ENCODE data around the gene RPRD1B. TPM values are rescaled to one million over a fixed set of nuclear protein-coding genes. Genes with fewer than 3 reads are reported as not detected.
A peak's percentile ranks its signal among the peaks of the same experiment; 100 is the strongest.

The RPRD1B gene
- polyA plus RNA-seq, 2 of the 4 experiments (the other 2 are of a cell fraction): 16.4 to 28.4 TPM

- no peak for ATAC-seq
- ChIA-PET POLR2A (no interaction called here), CTCF (interaction anchor here (1.8 to 2.1 kb wide), 2 partner anchors 8 to 186 kb away, joined by 6 to 15 read pairs; no protein-coding TSS in a partner anchor)
- Histone ChIP-seq H3K9me3 (no peaks in the 10 kb centered on the region), H3K4me3 (peak overlapping the region; percentile 88; the same call in 2 of the 3 replicates), H3K4me2 (peak overlapping the region; percentile 98), H3K27ac (no peak overlapping the region), H3K4me1 (peaks cover 25% of the 10 kb centered on the region; the same call in 2 of the 3 replicates)
- TF ChIP-seq PHF8 (IDR thresholded peaks at IDR 0.05; ENCODE audit: borderline replicate concordance, low read depth) (no peak), KDM5A (IDR thresholded peaks at IDR 0.05) (no peak), MAFK (IDR thresholded peaks at IDR 0.05; ENCODE audit: partially characterized antibody) (no peak), HOXA7 (CRISPR knock-in tag; IDR thresholded peaks at IDR 0.05) (no peak)
- 73% methylated on average over 6 of the region's 6 CpGs for WGBS (ENCODE audit: missing lambda C conversion rate)
- no peak for DNase-seq (ENCODE audit: low read depth in 1 of 2, low spot score in 1 of 2)
- FAIRE-seq: no peak
These were observed 1.4 kb downstream of the RPRD1B start for GRCh38 chr20:38034961-38035360.

GRCh38 chr20:38036366-38036765 lies 2.8 kb downstream of the RPRD1B start:
- FAIRE-seq: no peak
- DNase-seq (ENCODE audit: low read depth in 1 of 2, low spot score in 1 of 2): no peak
- ATAC-seq: no peak
- TF ChIP-seq JUNB (IDR thresholded peaks at IDR 0.05): no peak
- TF ChIP-seq, protein P1, sequence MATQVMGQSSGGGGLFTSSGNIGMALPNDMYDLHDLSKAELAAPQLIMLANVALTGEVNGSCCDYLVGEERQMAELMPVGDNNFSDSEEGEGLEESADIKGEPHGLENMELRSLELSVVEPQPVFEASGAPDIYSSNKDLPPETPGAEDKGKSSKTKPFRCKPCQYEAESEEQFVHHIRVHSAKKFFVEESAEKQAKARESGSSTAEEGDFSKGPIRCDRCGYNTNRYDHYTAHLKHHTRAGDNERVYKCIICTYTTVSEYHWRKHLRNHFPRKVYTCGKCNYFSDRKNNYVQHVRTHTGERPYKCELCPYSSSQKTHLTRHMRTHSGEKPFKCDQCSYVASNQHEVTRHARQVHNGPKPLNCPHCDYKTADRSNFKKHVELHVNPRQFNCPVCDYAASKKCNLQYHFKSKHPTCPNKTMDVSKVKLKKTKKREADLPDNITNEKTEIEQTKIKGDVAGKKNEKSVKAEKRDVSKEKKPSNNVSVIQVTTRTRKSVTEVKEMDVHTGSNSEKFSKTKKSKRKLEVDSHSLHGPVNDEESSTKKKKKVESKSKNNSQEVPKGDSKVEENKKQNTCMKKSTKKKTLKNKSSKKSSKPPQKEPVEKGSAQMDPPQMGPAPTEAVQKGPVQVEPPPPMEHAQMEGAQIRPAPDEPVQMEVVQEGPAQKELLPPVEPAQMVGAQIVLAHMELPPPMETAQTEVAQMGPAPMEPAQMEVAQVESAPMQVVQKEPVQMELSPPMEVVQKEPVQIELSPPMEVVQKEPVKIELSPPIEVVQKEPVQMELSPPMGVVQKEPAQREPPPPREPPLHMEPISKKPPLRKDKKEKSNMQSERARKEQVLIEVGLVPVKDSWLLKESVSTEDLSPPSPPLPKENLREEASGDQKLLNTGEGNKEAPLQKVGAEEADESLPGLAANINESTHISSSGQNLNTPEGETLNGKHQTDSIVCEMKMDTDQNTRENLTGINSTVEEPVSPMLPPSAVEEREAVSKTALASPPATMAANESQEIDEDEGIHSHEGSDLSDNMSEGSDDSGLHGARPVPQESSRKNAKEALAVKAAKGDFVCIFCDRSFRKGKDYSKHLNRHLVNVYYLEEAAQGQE (IDR thresholded peaks at IDR 0.05): no peak
- TF ChIP-seq TFCP2L1 (CRISPR knock-in tag; IDR thresholded peaks at IDR 0.05): no peak
- no peak for TF ChIP-seq NFE2L2 (conservative IDR thresholded peaks at IDR 0.05; ENCODE audit: low read length)
- no peak for TF ChIP-seq CHD2 (IDR thresholded peaks at IDR 0.05; ENCODE audit: low read length, partially characterized antibody)
- no peak for TF ChIP-seq FOXS1 (CRISPR knock-in tag; IDR thresholded peaks at IDR 0.05)
- TF ChIP-seq ESRRA (IDR thresholded peaks at IDR 0.05; ENCODE audit: borderline replicate concordance, low read length): no peak
- no peak for TF ChIP-seq E2F6 (IDR thresholded peaks at IDR 0.05; ENCODE audit: borderline replicate concordance, low read depth)
- TF ChIP-seq MAFK (IDR thresholded peaks at IDR 0.05; ENCODE audit: partially characterized antibody): no peak
- TF ChIP-seq KDM5A (IDR thresholded peaks at IDR 0.05): no peak
- TF ChIP-seq PHF8 (IDR thresholded peaks at IDR 0.05; ENCODE audit: borderline replicate concordance, low read depth): no peak
- no peak for TF ChIP-seq MYC (IDR thresholded peaks at IDR 0.05; ENCODE audit: borderline replicate concordance, low read length)
- TF ChIP-seq JUN (IDR thresholded peaks at IDR 0.05): no peak
- POLR2A ChIA-PET: no interaction called here
- H3K27ac ChIP-seq: no peak overlapping the region
- H3K4me2 ChIP-seq: no peak overlapping the region
- H3K4me1 ChIP-seq: peaks cover 24% of the 10 kb centered on the region; the same call in 2 of the 3 replicates
- 89% methylated on average over 5 of the region's 5 CpGs for WGBS (ENCODE audit: missing lambda C conversion rate)
- no peak overlapping the region for H3K4me3 ChIP-seq
- H3K9me3 ChIP-seq: no peaks in the 10 kb centered on the region
- CTCF ChIA-PET: interaction anchor here (0.6 to 3.1 kb wide), 3 partner anchors 12 to 21 kb away, joined by 3 to 9 read pairs (median 6); no protein-coding TSS in a partner anchor

DNA sequence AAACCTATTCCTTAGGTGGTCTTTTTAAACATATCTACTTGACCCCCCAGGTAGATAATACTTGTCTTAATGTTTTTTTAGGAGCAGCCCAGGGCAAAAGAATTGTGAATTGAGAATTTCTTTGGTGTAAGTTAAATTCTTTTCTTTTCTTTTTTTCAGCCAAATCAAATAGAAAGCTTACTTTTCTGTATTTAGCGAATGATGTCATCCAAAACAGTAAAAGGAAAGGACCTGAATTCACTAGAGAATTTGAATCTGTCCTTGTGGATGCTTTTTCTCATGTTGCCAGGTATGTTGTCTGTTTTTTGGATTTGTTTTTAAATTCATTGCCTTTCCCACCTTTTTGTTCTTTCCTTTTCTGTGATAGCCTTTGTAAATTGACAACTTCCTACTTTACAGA lies 6.7 kb downstream of the RPRD1B start:
- ATAC-seq (no peak), FAIRE-seq (no peak), DNase-seq (ENCODE audit: low read depth in 1 of 2, low spot score in 1 of 2) (no peak)
- TF ChIP-seq CTCF (IDR thresholded peaks at IDR 0.05) (no peak), BHLHE40 (IDR thresholded peaks at IDR 0.05; ENCODE audit: low read depth, low read length) (no peak), CHD2 (IDR thresholded peaks at IDR 0.05; ENCODE audit: low read length, partially characterized antibody) (no peak), CEBPB (IDR thresholded peaks at IDR 0.05) (no peak), HOXB13 (CRISPR knock-in tag; IDR thresholded peaks at IDR 0.05; ENCODE audit: low read depth) (no peak), ZFP36 (IDR thresholded peaks at IDR 0.05; ENCODE audit: borderline replicate concordance, partially characterized antibody) (no peak), EHF (CRISPR knock-in tag; IDR thresholded peaks at IDR 0.05) (no peak), TP53 (CRISPR knock-in tag; IDR thresholded peaks at IDR 0.05) (no peak), ZNF302 (CRISPR knock-in tag; IDR thresholded peaks at IDR 0.05) (no peak), ZC3H11A (IDR thresholded peaks at IDR 0.05) (no peak), HOXA7 (CRISPR knock-in tag; IDR thresholded peaks at IDR 0.05) (no peak), HEYL (CRISPR knock-in tag; IDR thresholded peaks at IDR 0.05) (no peak)
- TF ChIP-seq, protein P2, sequence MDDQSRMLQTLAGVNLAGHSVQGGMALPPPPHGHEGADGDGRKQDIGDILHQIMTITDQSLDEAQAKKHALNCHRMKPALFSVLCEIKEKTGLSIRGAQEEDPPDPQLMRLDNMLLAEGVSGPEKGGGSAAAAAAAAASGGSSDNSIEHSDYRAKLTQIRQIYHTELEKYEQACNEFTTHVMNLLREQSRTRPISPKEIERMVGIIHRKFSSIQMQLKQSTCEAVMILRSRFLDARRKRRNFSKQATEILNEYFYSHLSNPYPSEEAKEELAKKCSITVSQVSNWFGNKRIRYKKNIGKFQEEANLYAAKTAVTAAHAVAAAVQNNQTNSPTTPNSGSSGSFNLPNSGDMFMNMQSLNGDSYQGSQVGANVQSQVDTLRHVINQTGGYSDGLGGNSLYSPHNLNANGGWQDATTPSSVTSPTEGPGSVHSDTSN (IDR thresholded peaks at IDR 0.05): no peak
- WGBS (ENCODE audit: missing lambda C conversion rate): 95% methylated on average over 1 of the region's 1 CpG
- peaks cover 18% of the 10 kb centered on the region for H3K4me1 ChIP-seq
- no peak overlapping the region for H3K4me2 ChIP-seq
- ChIA-PET POLR2A (no interaction called here), CTCF (interaction anchor here (0.6 to 3.2 kb wide), 3 partner anchors 18 to 181 kb away, joined by 3 to 16 read pairs (median 3); no protein-coding TSS in a partner anchor)
- H3K4me3 ChIP-seq: no peak overlapping the region
- no peaks in the 10 kb centered on the region for H3K9me3 ChIP-seq
- H3K27ac ChIP-seq: no peak overlapping the region

Measured in A549 (cell line).